ENCODE data around the gene SEPTIN14.

- TF ChIP-seq GATA2 (IDR thresholded peaks at IDR 0.05; ENCODE audit: low read depth, low read length) (no peak), GATA3 (IDR thresholded peaks at IDR 0.05; ENCODE audit: low read depth, low read length) (no peak)
Observed at GRCh38 chr7:55784151-55784550, 78.4 kb downstream of the SEPTIN14 start.

Data from SH-SY5Y (cell line).